ENCODE results near the gene TJP1.

- TF ChIP-seq, protein P1, sequence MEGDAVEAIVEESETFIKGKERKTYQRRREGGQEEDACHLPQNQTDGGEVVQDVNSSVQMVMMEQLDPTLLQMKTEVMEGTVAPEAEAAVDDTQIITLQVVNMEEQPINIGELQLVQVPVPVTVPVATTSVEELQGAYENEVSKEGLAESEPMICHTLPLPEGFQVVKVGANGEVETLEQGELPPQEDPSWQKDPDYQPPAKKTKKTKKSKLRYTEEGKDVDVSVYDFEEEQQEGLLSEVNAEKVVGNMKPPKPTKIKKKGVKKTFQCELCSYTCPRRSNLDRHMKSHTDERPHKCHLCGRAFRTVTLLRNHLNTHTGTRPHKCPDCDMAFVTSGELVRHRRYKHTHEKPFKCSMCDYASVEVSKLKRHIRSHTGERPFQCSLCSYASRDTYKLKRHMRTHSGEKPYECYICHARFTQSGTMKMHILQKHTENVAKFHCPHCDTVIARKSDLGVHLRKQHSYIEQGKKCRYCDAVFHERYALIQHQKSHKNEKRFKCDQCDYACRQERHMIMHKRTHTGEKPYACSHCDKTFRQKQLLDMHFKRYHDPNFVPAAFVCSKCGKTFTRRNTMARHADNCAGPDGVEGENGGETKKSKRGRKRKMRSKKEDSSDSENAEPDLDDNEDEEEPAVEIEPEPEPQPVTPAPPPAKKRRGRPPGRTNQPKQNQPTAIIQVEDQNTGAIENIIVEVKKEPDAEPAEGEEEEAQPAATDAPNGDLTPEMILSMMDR (IDR thresholded peaks at IDR 0.05) = no peak
- TF ChIP-seq POLR2A (IDR thresholded peaks at IDR 0.05) = no peak
These were observed 139.9 kb downstream of the TJP1 start for GRCh38 chr15:29682361-29682760.
